ENCODE results near the gene ATG101. TPM values are rescaled to one million over a fixed set of nuclear protein-coding genes. Genes with fewer than 3 reads are reported as not detected.

Gene ATG101
- total and polyA plus RNA-seq, 2 experiments from 2014 or later: 27.7 to 60.3 TPM

- no peaks in the 10 kb centered on the region for H3K9me3 Mint-ChIP-seq
- DNase-seq (ENCODE audit: low spot score) (peak; percentile 86), ATAC-seq (peak; percentile 42)
- Histone ChIP-seq H3K79me2 (replicated peaks; ENCODE audit: insufficient read depth) (no peaks in the 10 kb centered on the region), H3K4me3 (peak overlapping the region; percentile 73), H4K20me1 (replicated peaks; ENCODE audit: insufficient read depth) (no peaks in the 10 kb centered on the region), H3K27me3 (ENCODE audit: insufficient read depth) (peaks cover 39% of the 10 kb centered on the region), H3K4me1 (ENCODE audit: insufficient read depth) (peaks cover 21% of the 10 kb centered on the region), H3K27ac (ENCODE audit: low read depth) (no peak overlapping the region), H3K4me2 (peak overlapping the region; percentile 88), H3K36me3 (ENCODE audit: insufficient read depth) (no peaks in the 10 kb centered on the region), H3K9me2 (ENCODE audit: insufficient read depth) (no peaks in the 10 kb centered on the region), H2AFZ (peak overlapping the region; percentile 99), H3F3A (replicated peaks; ENCODE audit: low read depth) (peaks cover 6% of the 10 kb centered on the region; the same call in 1 of the 2 replicates)
- H3K4me1 Mint-ChIP-seq: peaks cover 24% of the 10 kb centered on the region
- H3K4me3 Mint-ChIP-seq: peak overlapping the region; percentile 67
- TF ChIP-seq ZNF114 (CRISPR knock-in tag; IDR thresholded peaks at IDR 0.05): no peak
- TF ChIP-seq STAT1 (IDR thresholded peaks at IDR 0.05; ENCODE audit: unreplicated experiment): no peak
- TF ChIP-seq ETS1 (IDR thresholded peaks at IDR 0.05): peak; percentile 7; the same call in 1 of the 2 replicates
- TF ChIP-seq POLR2AphosphoS5 (IDR thresholded peaks at IDR 0.05; ENCODE audit: low read depth): 0 out of 2 replicates have a peak, but pooled peaks have one; percentile 46
- peak; percentile 72 for TF ChIP-seq CREB1 (CRISPR knock-in tag; IDR thresholded peaks at IDR 0.05; ENCODE audit: low read depth)
- peak; percentile 83 to 96 for TF ChIP-seq CTCF (conservative IDR thresholded peaks at IDR 0.05; ENCODE audit: low read depth in 2 of 2)
- no peak overlapping the region for H3K27ac Mint-ChIP-seq
- H3K36me3 Mint-ChIP-seq (ENCODE audit: low read depth): no peaks in the 10 kb centered on the region
- peaks cover 30% of the 10 kb centered on the region for H3K27me3 Mint-ChIP-seq (ENCODE audit: insufficient read depth, low read depth, poor library complexity)
Measured at GRCh38 chr12:52023182-52023975, 46.4 kb upstream of the ATG101 start.

GRCh38 chr12:52023976-52024688, 45.6 kb upstream of the ATG101 start:
- H3K4me3 ChIP-seq: peak overlapping the region; percentile 73
- H2AFZ ChIP-seq: peak overlapping the region; percentile 99
- H3K27ac ChIP-seq (ENCODE audit: low read depth): no peak overlapping the region
- TF ChIP-seq EZH2 (IDR thresholded peaks at IDR 0.05; ENCODE audit: low read depth, unreplicated experiment): no peak
- TF ChIP-seq JUNB (IDR thresholded peaks at IDR 0.05; ENCODE audit: unreplicated experiment): no peak
- TF ChIP-seq ETS1 (IDR thresholded peaks at IDR 0.05): no peak
- TF ChIP-seq ZNF114 (CRISPR knock-in tag; IDR thresholded peaks at IDR 0.05): no peak
- TF ChIP-seq CTCF (conservative IDR thresholded peaks at IDR 0.05; ENCODE audit: low read depth in 2 of 2): no peak
- no peak for TF ChIP-seq NANOG (IDR thresholded peaks at IDR 0.05; ENCODE audit: borderline replicate concordance)
- no peak for TF ChIP-seq EZH2phosphoT487 (IDR thresholded peaks at IDR 0.05; ENCODE audit: unreplicated experiment)
- no peak for TF ChIP-seq CREB1 (CRISPR knock-in tag; IDR thresholded peaks at IDR 0.05; ENCODE audit: low read depth)
- no peak for TF ChIP-seq REST (IDR thresholded peaks at IDR 0.05; ENCODE audit: unreplicated experiment)

More at GRCh38 chr12:52023976-52024688, 45.6 kb upstream of the ATG101 start:
- H3K9me3 Mint-ChIP-seq: no peaks in the 10 kb centered on the region
- H3K4me1 Mint-ChIP-seq: peaks cover 22% of the 10 kb centered on the region
- Histone ChIP-seq H3K9me2 (ENCODE audit: insufficient read depth) (no peaks in the 10 kb centered on the region), H3K36me3 (ENCODE audit: insufficient read depth) (no peaks in the 10 kb centered on the region), H3K4me1 (ENCODE audit: insufficient read depth) (peaks cover 21% of the 10 kb centered on the region), H3K79me2 (replicated peaks; ENCODE audit: insufficient read depth) (no peaks in the 10 kb centered on the region), H3K4me2 (peak overlapping the region; percentile 88), H3F3A (replicated peaks; ENCODE audit: low read depth) (peaks cover 6% of the 10 kb centered on the region; the same call in 1 of the 2 replicates), H4K20me1 (replicated peaks; ENCODE audit: insufficient read depth) (no peaks in the 10 kb centered on the region), H3K27me3 (ENCODE audit: insufficient read depth) (peaks cover 39% of the 10 kb centered on the region)
- H3K27ac Mint-ChIP-seq: no peak overlapping the region
- DNase-seq (ENCODE audit: low spot score) (no peak), ATAC-seq (no peak)
- peaks cover 31% of the 10 kb centered on the region for H3K27me3 Mint-ChIP-seq (ENCODE audit: insufficient read depth, low read depth, poor library complexity)
- peak overlapping the region; percentile 67 for H3K4me3 Mint-ChIP-seq
- no peaks in the 10 kb centered on the region for H3K36me3 Mint-ChIP-seq (ENCODE audit: low read depth)
